GM23248 (cell line): Measurements from ENCODE around the gene ST3GAL2. TPM values are rescaled to one million over a fixed set of nuclear protein-coding genes. Genes with fewer than 3 reads are reported as not detected.
A peak's percentile ranks its signal among the peaks of the same experiment; 100 is the strongest.

Experiments
- DNase-seq: peaks from one replicate; pipeline ENCODE4 v3.0.0-alpha.2; 2015
- H2AFZ ChIP-seq: fragments of 200-600 bp; sonication (generic); 2 replicates; pipeline ENCODE4 v1.6.1; 2016; ENCODE audit warnings: antibody characterized with exemption
- H3F3A ChIP-seq: fragments of 200-600 bp; sonication (generic); 2 replicates; pipeline ENCODE4 v1.6.1; 2016; ENCODE audit warnings: mild to moderate bottlenecking, antibody characterized with exemption, mixed run types; ENCODE audit not compliant: insufficient read depth
- H3K27ac ChIP-seq: fragments of 200-600 bp; sonication (generic); 2 replicates; pipeline ENCODE4 v1.5.1; 2016; ENCODE audit warnings: mild to moderate bottlenecking
- H3K27me3 ChIP-seq: fragments of 200-600 bp; sonication (generic); replicated peaks from 2 replicates; pipeline ENCODE4 v1.6.1; 2016; ENCODE audit warnings: mild to moderate bottlenecking; ENCODE audit not compliant: insufficient read depth
- H3K36me3 ChIP-seq: fragments of 200-600 bp; sonication (generic); 2 replicates; pipeline ENCODE4 v1.6.1; 2016; ENCODE audit warnings: low read depth, mild to moderate bottlenecking
- H3K4me1 ChIP-seq: fragments of 200-600 bp; sonication (generic); 2 replicates; pipeline ENCODE4 v1.6.1; 2016; ENCODE audit warnings: mild to moderate bottlenecking; ENCODE audit not compliant: insufficient read depth
- H3K4me2 ChIP-seq: fragments of 200-600 bp; sonication (generic); one replicate; pipeline ENCODE4 v1.6.1; 2016; ENCODE audit warnings: mild to moderate bottlenecking; ENCODE audit not compliant: unreplicated experiment
- H3K4me3 ChIP-seq: fragments of 200-600 bp; sonication (generic); 2 replicates; pipeline ENCODE4 v1.5.1; 2016; ENCODE audit warnings: mild to moderate bottlenecking
- H3K79me2 ChIP-seq: fragments of 200-600 bp; sonication (generic); 2 replicates; pipeline ENCODE4 v1.6.1; 2016; ENCODE audit warnings: mild to moderate bottlenecking; ENCODE audit not compliant: insufficient read depth
- H3K9ac ChIP-seq: fragments of 200-600 bp; sonication (generic); 2 replicates; pipeline ENCODE4 v1.6.1; 2016; ENCODE audit warnings: mild to moderate bottlenecking
- H3K9me2 ChIP-seq: fragments of 200-600 bp; sonication (generic); 2 replicates; pipeline ENCODE4 v1.6.1; 2016; ENCODE audit warnings: mixed run types, mild to moderate bottlenecking, moderate library complexity; ENCODE audit not compliant: insufficient read depth
- H3K9me3 ChIP-seq: fragments of 200-600 bp; sonication (generic); one replicate; pipeline ENCODE4 v1.6.1; 2017; ENCODE audit warnings: low read depth
- H4K20me1 ChIP-seq: fragments of 200-600 bp; sonication (generic); 2 replicates; pipeline ENCODE4 v1.6.0; 2016; ENCODE audit not compliant: insufficient read depth
- EZH2 ChIP-seq: fragments of 200-600 bp; sonication (generic); IDR thresholded peaks from 2 replicates; pipeline ENCODE4 v1.6.1; 2018; ENCODE audit warnings: antibody characterized with exemption, mild to moderate bottlenecking; ENCODE audit not compliant: insufficient read depth, poor library complexity, severe bottlenecking
- EZH2phosphoT487 ChIP-seq: fragments of 200-600 bp; sonication (generic); IDR thresholded peaks from 2 replicates; pipeline ENCODE4 v1.6.1; 2018; ENCODE audit warnings: antibody characterized with exemption, moderate library complexity, mild to moderate bottlenecking, low read depth; ENCODE audit not compliant: insufficient read depth
- WGBS, 2 experiments: methylation state at CpG; one replicate each; pipeline ENCODE4 v1.1.6; 2015 to 2017; ENCODE audit warnings: low lambda C conversion rate in 2 of 2, low coverage in 1 of 2; ENCODE audit errors: missing lambda C conversion rate in 2 of 2; 5-methylcytosine and 5-hydroxymethylcytosine counted together
- in situ Hi-C: fragments of 300-500 bp; cut with MboI; formaldehyde crosslinking; loops from 2 replicates; pipeline ENCODE4 v1.15.0; 2020
- polyA plus RNA-seq: library from polyadenylated mRNA; unstranded; fragments of >200 nt; fragmentation: Nextera tagmentation; extraction: Ambion mirVana; gene quantifications from 2 replicates; pipeline ENCODE4 v1.2.1, GENCODE V29; 2016
- total RNA-seq: library from RNA; depleted of rRNA; stranded (reverse); fragments of >200 nt; shearing (Covaris generic); gene quantifications from 2 replicates; pipeline ENCODE4 v1.2.3, GENCODE V29; 2014

ST3GAL2 gene
- total and polyA plus RNA-seq, 2 experiments from 2014 or later = 10.8 to 32.5 TPM

- no peak for DNase-seq
- H3K27ac ChIP-seq = no peak overlapping the region
- H3K79me2 ChIP-seq = no peaks in the 10 kb centered on the region
- no peak for TF ChIP-seq EZH2phosphoT487
- no peak for TF ChIP-seq EZH2
- in situ Hi-C loops = no loop called here
- no peak overlapping the region for H2AFZ ChIP-seq
- no peaks in the 10 kb centered on the region for H3K27me3 ChIP-seq
- H3F3A ChIP-seq = no peaks in the 10 kb centered on the region
- H3K9me2 ChIP-seq = no peaks in the 10 kb centered on the region
- no peaks in the 10 kb centered on the region for H3K9me3 ChIP-seq
- H3K9ac ChIP-seq = no peak overlapping the region
- no peak overlapping the region for H3K4me3 ChIP-seq
- no peaks in the 10 kb centered on the region for H3K4me1 ChIP-seq
- H3K36me3 ChIP-seq = no peaks in the 10 kb centered on the region
- no peak overlapping the region for H3K4me2 ChIP-seq
- WGBS, 2 experiments = 93 to 94% methylated on average over 13 of the region's 13 CpGs
- H4K20me1 ChIP-seq = no peaks in the 10 kb centered on the region
Measured at GRCh38 chr16:70465999-70466804, 27.3 kb upstream of the ST3GAL2 start.

GRCh38 chr16:70463235-70463634 lies 24.3 kb upstream of the ST3GAL2 start:
- Histone ChIP-seq H3K9me2 (no peaks in the 10 kb centered on the region), H4K20me1 (no peaks in the 10 kb centered on the region), H3K4me3 (no peak overlapping the region), H2AFZ (no peak overlapping the region), H3K9ac (no peak overlapping the region), H3K27ac (no peak overlapping the region), H3K79me2 (no peaks in the 10 kb centered on the region), H3K9me3 (no peaks in the 10 kb centered on the region), H3K4me1 (0 out of 2 replicates have a peak, but pooled peaks cover 4% of the 10 kb centered on the region), H3K4me2 (no peak overlapping the region), H3K27me3 (no peaks in the 10 kb centered on the region), H3F3A (no peaks in the 10 kb centered on the region), H3K36me3 (no peaks in the 10 kb centered on the region)
- TF ChIP-seq EZH2phosphoT487 (no peak), EZH2 (no peak)
- in situ Hi-C loops = no loop called here
- no peak for DNase-seq
- 57 to 74% methylated on average over 2 of the region's 2 CpGs for WGBS, 2 experiments

GRCh38 chr16:70460737-70461261 lies 21.9 kb upstream of the ST3GAL2 start:
- Histone ChIP-seq H3F3A (no peaks in the 10 kb centered on the region), H3K27ac (no peak overlapping the region), H3K4me1 (0 out of 2 replicates have a peak, but pooled peaks cover 4% of the 10 kb centered on the region), H3K9me2 (no peaks in the 10 kb centered on the region), H3K9me3 (no peaks in the 10 kb centered on the region), H2AFZ (no peak overlapping the region), H3K79me2 (no peaks in the 10 kb centered on the region), H3K9ac (no peak overlapping the region), H3K36me3 (no peaks in the 10 kb centered on the region), H3K4me3 (no peak overlapping the region), H4K20me1 (no peaks in the 10 kb centered on the region), H3K27me3 (no peaks in the 10 kb centered on the region), H3K4me2 (peak overlapping the region; percentile 12)
- 59 to 63% methylated on average over 8 of the region's 8 CpGs for WGBS, 2 experiments
- in situ Hi-C loops = no loop called here
- no peak for TF ChIP-seq EZH2
- no peak for TF ChIP-seq EZH2phosphoT487
- peak; percentile 34 for DNase-seq

GRCh38 chr16:70457446-70458166 lies 18.7 kb upstream of the ST3GAL2 start:
- Histone ChIP-seq H3F3A (no peaks in the 10 kb centered on the region), H3K27me3 (no peaks in the 10 kb centered on the region), H3K9ac (no peak overlapping the region), H3K4me3 (no peak overlapping the region), H3K27ac (no peak overlapping the region), H3K9me2 (no peaks in the 10 kb centered on the region), H3K9me3 (no peaks in the 10 kb centered on the region), H3K4me1 (peaks cover 9% of the 10 kb centered on the region; the same call in 1 of the 2 replicates), H2AFZ (no peak overlapping the region), H3K4me2 (no peak overlapping the region), H3K36me3 (no peaks in the 10 kb centered on the region), H3K79me2 (no peaks in the 10 kb centered on the region), H4K20me1 (no peaks in the 10 kb centered on the region)
- in situ Hi-C loops = no loop called here
- TF ChIP-seq EZH2 (no peak), EZH2phosphoT487 (no peak)
- DNase-seq = no peak
- WGBS, 2 experiments = 90 to 91% methylated on average over 5 of the region's 5 CpGs
